HEK293T (cell line): ENCODE data around the gene CABLES2.
A peak's percentile ranks its signal among the peaks of the same experiment; 100 is the strongest.

ENCODE experiments used
- ARNT ChIP-seq: fragments of 450-650 bp; IDR thresholded peaks from 2 replicates; pipeline ENCODE4 v1.6.1; 2017; ENCODE audit warnings: mild to moderate bottlenecking
- BHLHE40 ChIP-seq: fragments of 450-650 bp; IDR thresholded peaks from 2 replicates; pipeline ENCODE4 v1.6.1; 2016; ENCODE audit warnings: mild to moderate bottlenecking, moderate library complexity, borderline replicate concordance
- FOXA1 ChIP-seq: fragments of 450-650 bp; IDR thresholded peaks from 2 replicates; pipeline ENCODE4 v1.6.1; 2016; ENCODE audit warnings: mild to moderate bottlenecking
- FOXK2 ChIP-seq: fragments of 450-650 bp; IDR thresholded peaks from 2 replicates; pipeline ENCODE4 v1.6.1; 2016; ENCODE audit warnings: mild to moderate bottlenecking
- FOXM1 ChIP-seq: fragments of 450-650 bp; IDR thresholded peaks from 2 replicates; pipeline ENCODE4 v1.6.1; 2017; ENCODE audit warnings: mild to moderate bottlenecking, borderline replicate concordance
- LEF1 ChIP-seq: fragments of 450-650 bp; IDR thresholded peaks from 2 replicates; pipeline ENCODE4 v1.6.1; 2017; ENCODE audit warnings: mild to moderate bottlenecking, borderline replicate concordance
- NFRKB ChIP-seq: fragments of 450-650 bp; IDR thresholded peaks from 2 replicates; pipeline ENCODE4 v1.6.1; 2016; ENCODE audit warnings: mild to moderate bottlenecking, moderate library complexity
- SP1 ChIP-seq: fragments of 450-650 bp; IDR thresholded peaks from 2 replicates; pipeline ENCODE4 v1.6.1; 2017
- SUZ12 ChIP-seq: fragments of 450-650 bp; IDR thresholded peaks from 2 replicates; pipeline ENCODE4 v1.6.1; 2016; ENCODE audit warnings: mild to moderate bottlenecking
- TARDBP ChIP-seq: fragments of 450-650 bp; IDR thresholded peaks from 2 replicates; pipeline ENCODE4 v1.6.1; 2016
- ZNF384 ChIP-seq: fragments of 450-650 bp; IDR thresholded peaks from 2 replicates; pipeline ENCODE4 v1.6.1; 2016
- TF ChIP-seq, protein P1 (sequence below): fragments of 450-650 bp; IDR thresholded peaks from 2 replicates; pipeline ENCODE4 v1.6.1; 2016

- TF ChIP-seq SUZ12 (no peak), BHLHE40 (no peak), SP1 (no peak), ZNF384 (no peak), FOXM1 (no peak), FOXK2 (no peak), ARNT (no peak), NFRKB (no peak), LEF1 (no peak), FOXA1 (no peak), TARDBP (no peak)
- TF ChIP-seq, protein P1, sequence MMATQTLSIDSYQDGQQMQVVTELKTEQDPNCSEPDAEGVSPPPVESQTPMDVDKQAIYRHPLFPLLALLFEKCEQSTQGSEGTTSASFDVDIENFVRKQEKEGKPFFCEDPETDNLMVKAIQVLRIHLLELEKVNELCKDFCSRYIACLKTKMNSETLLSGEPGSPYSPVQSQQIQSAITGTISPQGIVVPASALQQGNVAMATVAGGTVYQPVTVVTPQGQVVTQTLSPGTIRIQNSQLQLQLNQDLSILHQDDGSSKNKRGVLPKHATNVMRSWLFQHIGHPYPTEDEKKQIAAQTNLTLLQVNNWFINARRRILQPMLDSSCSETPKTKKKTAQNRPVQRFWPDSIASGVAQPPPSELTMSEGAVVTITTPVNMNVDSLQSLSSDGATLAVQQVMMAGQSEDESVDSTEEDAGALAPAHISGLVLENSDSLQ: peak; percentile 74
Measured at GRCh38 chr20:62433658-62434497, 26.8 kb upstream of the CABLES2 start.
